Measurements from ENCODE around the gene FYN. TPM values are rescaled to one million over a fixed set of nuclear protein-coding genes. Genes with fewer than 3 reads are reported as not detected.

FYN gene
- total and polyA plus RNA-seq, 9 of the 15 experiments (the other 6 are each of a cell fraction or from before 2014, with no cell fraction given), result 2.9 to 22.1 (median 11.4) TPM

- intact Hi-C loops (cut with micrococcal nuclease) (no loop called here), in situ Hi-C loops (cut with MboI) (no loop called here)
- ATAC-seq (no peak), DNase-seq (ENCODE audit: extremely low read depth in 1 of 4, low spot score in 3 of 4) (no peak), FAIRE-seq (no peak)
- WGBS (ENCODE audit: insufficient coverage, low coverage, missing lambda C conversion rate), result 7% methylated on average over 6 of the region's 6 CpGs
- Histone ChIP-seq H3K9ac (ENCODE audit: insufficient read depth in 1 of 2, low read depth in 2 of 2, low read length in 2 of 2) (no peak overlapping the region), H3K9me3 (replicated peaks; ENCODE audit: control insufficient read depth, insufficient read depth, low read depth, low read length) (no peaks in the 10 kb centered on the region), H2AFZ (ENCODE audit: low read depth, low read length) (no peak overlapping the region), H4K20me1 (replicated peaks; ENCODE audit: control insufficient read depth, insufficient read depth, low read length) (no peaks in the 10 kb centered on the region), H3K36me3 (ENCODE audit: control insufficient read depth, insufficient read depth, low read length) (no peaks in the 10 kb centered on the region), H3K27me3 (ENCODE audit: control insufficient read depth in 2 of 2, insufficient read depth in 2 of 2, low read length in 2 of 2) (peaks cover 2 to 8% of the 10 kb centered on the region in 2 experiments; a peak in 2 of 5 replicates), H3K4me1 (replicated peaks in 1 of 2; ENCODE audit: control insufficient read depth in 2 of 2, insufficient read depth in 2 of 2, low read length in 2 of 2) (no peaks in the 10 kb centered on the region; a peak in 1 of 5 replicates), H3K9me1 (ENCODE audit: control insufficient read depth, insufficient read depth, low read length) (no peaks in the 10 kb centered on the region), H3K27ac (ENCODE audit: extremely low read depth, low read depth, low read length) (no peak overlapping the region), H3K79me2 (ENCODE audit: control insufficient read depth, insufficient read depth, low read length) (no peaks in the 10 kb centered on the region), H3K4me3 (no peak overlapping the region), H3K4me2 (ENCODE audit: insufficient read depth, low read length) (no peak overlapping the region)
- TF ChIP-seq FUS (optimal IDR thresholded peaks at IDR 0.05; ENCODE audit: low read depth, low read length) (no peak), DPF2 (IDR thresholded peaks at IDR 0.05) (no peak), GATA2 (CRISPR knock-in tag; IDR thresholded peaks at IDR 0.05) (no peak), POLR2B (IDR thresholded peaks at IDR 0.05; ENCODE audit: low read depth, partially characterized antibody) (no peak), PTBP1 (IDR thresholded peaks at IDR 0.05; ENCODE audit: low read depth, low read length) (no peak)
- TF ChIP-seq, protein P1, sequence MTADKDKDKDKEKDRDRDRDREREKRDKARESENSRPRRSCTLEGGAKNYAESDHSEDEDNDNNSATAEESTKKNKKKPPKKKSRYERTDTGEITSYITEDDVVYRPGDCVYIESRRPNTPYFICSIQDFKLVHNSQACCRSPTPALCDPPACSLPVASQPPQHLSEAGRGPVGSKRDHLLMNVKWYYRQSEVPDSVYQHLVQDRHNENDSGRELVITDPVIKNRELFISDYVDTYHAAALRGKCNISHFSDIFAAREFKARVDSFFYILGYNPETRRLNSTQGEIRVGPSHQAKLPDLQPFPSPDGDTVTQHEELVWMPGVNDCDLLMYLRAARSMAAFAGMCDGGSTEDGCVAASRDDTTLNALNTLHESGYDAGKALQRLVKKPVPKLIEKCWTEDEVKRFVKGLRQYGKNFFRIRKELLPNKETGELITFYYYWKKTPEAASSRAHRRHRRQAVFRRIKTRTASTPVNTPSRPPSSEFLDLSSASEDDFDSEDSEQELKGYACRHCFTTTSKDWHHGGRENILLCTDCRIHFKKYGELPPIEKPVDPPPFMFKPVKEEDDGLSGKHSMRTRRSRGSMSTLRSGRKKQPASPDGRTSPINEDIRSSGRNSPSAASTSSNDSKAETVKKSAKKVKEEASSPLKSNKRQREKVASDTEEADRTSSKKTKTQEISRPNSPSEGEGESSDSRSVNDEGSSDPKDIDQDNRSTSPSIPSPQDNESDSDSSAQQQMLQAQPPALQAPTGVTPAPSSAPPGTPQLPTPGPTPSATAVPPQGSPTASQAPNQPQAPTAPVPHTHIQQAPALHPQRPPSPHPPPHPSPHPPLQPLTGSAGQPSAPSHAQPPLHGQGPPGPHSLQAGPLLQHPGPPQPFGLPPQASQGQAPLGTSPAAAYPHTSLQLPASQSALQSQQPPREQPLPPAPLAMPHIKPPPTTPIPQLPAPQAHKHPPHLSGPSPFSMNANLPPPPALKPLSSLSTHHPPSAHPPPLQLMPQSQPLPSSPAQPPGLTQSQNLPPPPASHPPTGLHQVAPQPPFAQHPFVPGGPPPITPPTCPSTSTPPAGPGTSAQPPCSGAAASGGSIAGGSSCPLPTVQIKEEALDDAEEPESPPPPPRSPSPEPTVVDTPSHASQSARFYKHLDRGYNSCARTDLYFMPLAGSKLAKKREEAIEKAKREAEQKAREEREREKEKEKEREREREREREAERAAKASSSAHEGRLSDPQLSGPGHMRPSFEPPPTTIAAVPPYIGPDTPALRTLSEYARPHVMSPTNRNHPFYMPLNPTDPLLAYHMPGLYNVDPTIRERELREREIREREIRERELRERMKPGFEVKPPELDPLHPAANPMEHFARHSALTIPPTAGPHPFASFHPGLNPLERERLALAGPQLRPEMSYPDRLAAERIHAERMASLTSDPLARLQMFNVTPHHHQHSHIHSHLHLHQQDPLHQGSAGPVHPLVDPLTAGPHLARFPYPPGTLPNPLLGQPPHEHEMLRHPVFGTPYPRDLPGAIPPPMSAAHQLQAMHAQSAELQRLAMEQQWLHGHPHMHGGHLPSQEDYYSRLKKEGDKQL (CRISPR knock-in tag; IDR thresholded peaks at IDR 0.05; ENCODE audit: borderline replicate concordance), result no peak
- TF ChIP-seq, protein P2, sequence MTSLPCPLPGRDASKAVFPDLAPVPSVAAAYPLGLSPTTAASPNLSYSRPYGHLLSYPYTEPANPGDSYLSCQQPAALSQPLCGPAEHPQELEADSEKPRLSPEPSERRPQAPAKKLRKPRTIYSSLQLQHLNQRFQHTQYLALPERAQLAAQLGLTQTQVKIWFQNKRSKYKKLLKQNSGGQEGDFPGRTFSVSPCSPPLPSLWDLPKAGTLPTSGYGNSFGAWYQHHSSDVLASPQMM (CRISPR knock-in tag; IDR thresholded peaks at IDR 0.05), result no peak
- ChIA-PET CTCF (ENCODE audit: low intra/inter-chr PET ratio) (no interaction called here), POLR2A (interaction anchor here (0.6 to 0.8 kb wide), 2 partner anchors 62 to 154 kb away, joined by 3 read pairs; no protein-coding TSS in a partner anchor)
- no TSS peak for BruUV-seq (replicated peaks)
These were observed 125.9 kb downstream of the FYN start for GRCh38 chr6:111747396-111747795.

Data from K562 (cell line).